Activated B cell treated with CpG ODN at 0.5 μM for 24 hours (primary cell): ENCODE measurements around the gene FRY. TPM values are rescaled to one million over a fixed set of nuclear protein-coding genes. Genes with fewer than 3 reads are reported as not detected.

ENCODE experiments used
- ATAC-seq: fragments of 200-7000 bp; cut with Tn5 transposase; one replicate; pipeline ENCODE4 v1.10.0; 2021; ENCODE audit warnings: low read depth, mild to moderate bottlenecking, moderate library complexity
- CTCF ChIA-PET: fragments of 350-600 bp; sonication (Branson Sonifier 250); formaldehyde crosslinking; loops from one replicate; lab custom pipeline; 2021; ENCODE audit warnings: antibody characterized with exemption; lab: Charles Lee
- POLR2A ChIA-PET: fragments of 350-600 bp; sonication (Branson Sonifier 250); formaldehyde crosslinking; loops from one replicate; lab custom pipeline; 2021; ENCODE audit warnings: antibody characterized with exemption; lab: Charles Lee
- DNase-seq: peaks from one replicate; pipeline ENCODE4 v3.0.0; 2022
- H3K27ac Mint-ChIP-seq: one replicate; pipeline ENCODE4 v1.8.0; 2020; ENCODE audit warnings: mixed read lengths
- H3K27me3 Mint-ChIP-seq: one replicate; pipeline ENCODE4 v1.8.0; 2021; ENCODE audit warnings: mixed read lengths
- H3K36me3 Mint-ChIP-seq: one replicate; pipeline ENCODE4 v1.8.0; 2021; ENCODE audit warnings: low read depth, mixed read lengths
- H3K4me1 Mint-ChIP-seq: one replicate; pipeline ENCODE4 v1.8.0; 2021; ENCODE audit warnings: mixed read lengths
- H3K4me3 Mint-ChIP-seq: one replicate; pipeline ENCODE4 v1.8.0; 2020; ENCODE audit warnings: mild to moderate bottlenecking, mixed read lengths
- H3K9me3 Mint-ChIP-seq: one replicate; pipeline ENCODE4 v1.8.0; 2020; ENCODE audit warnings: mixed read lengths
- intact Hi-C: fragments of 100-400 bp; cut with micrococcal nuclease; formaldehyde crosslinking; loops from one replicate; pipeline ENCODE4 v1.15.1; 2024
- total RNA-seq: library from RNA; stranded (reverse); gene quantifications from 2 replicates; pipeline ENCODE4 v1.2.3, GENCODE V29; 2022
- TF ChIP-seq, protein P1 (sequence below): fragments of 200-600 bp; IDR thresholded peaks from one replicate; pipeline ENCODE4 v1.8.0; 2022; ENCODE audit warnings: antibody characterized with exemption, mild to moderate bottlenecking

Gene FRY
- total RNA-seq, 1 donor from 2014 or later: 4.8 TPM

- H3K4me3 Mint-ChIP-seq: no peak overlapping the region
- DNase-seq: no peak
- H3K36me3 Mint-ChIP-seq: peaks cover 6% of the 10 kb centered on the region
- TF ChIP-seq, protein P1, sequence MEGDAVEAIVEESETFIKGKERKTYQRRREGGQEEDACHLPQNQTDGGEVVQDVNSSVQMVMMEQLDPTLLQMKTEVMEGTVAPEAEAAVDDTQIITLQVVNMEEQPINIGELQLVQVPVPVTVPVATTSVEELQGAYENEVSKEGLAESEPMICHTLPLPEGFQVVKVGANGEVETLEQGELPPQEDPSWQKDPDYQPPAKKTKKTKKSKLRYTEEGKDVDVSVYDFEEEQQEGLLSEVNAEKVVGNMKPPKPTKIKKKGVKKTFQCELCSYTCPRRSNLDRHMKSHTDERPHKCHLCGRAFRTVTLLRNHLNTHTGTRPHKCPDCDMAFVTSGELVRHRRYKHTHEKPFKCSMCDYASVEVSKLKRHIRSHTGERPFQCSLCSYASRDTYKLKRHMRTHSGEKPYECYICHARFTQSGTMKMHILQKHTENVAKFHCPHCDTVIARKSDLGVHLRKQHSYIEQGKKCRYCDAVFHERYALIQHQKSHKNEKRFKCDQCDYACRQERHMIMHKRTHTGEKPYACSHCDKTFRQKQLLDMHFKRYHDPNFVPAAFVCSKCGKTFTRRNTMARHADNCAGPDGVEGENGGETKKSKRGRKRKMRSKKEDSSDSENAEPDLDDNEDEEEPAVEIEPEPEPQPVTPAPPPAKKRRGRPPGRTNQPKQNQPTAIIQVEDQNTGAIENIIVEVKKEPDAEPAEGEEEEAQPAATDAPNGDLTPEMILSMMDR: no peak
- ChIA-PET POLR2A (no interaction called here), CTCF (no interaction called here)
- no peaks in the 10 kb centered on the region for H3K4me1 Mint-ChIP-seq
- no peak for ATAC-seq
- intact Hi-C loops: no loop called here
- no peak overlapping the region for H3K27ac Mint-ChIP-seq
- no peaks in the 10 kb centered on the region for H3K27me3 Mint-ChIP-seq
- H3K9me3 Mint-ChIP-seq: no peaks in the 10 kb centered on the region
Observed at GRCh38 chr13:32080328-32080744, 48.8 kb downstream of the FRY start.

- ChIA-PET POLR2A (no interaction called here), CTCF (no interaction called here)
- peaks cover 7% of the 10 kb centered on the region for H3K36me3 Mint-ChIP-seq
- H3K27me3 Mint-ChIP-seq: no peaks in the 10 kb centered on the region
- H3K27ac Mint-ChIP-seq: no peak overlapping the region
- H3K4me1 Mint-ChIP-seq: no peaks in the 10 kb centered on the region
- TF ChIP-seq, protein P1: no peak
- intact Hi-C loops: no loop called here
- DNase-seq (no peak), ATAC-seq (no peak)
- H3K9me3 Mint-ChIP-seq: no peaks in the 10 kb centered on the region
- no peak overlapping the region for H3K4me3 Mint-ChIP-seq
Observed at GRCh38 chr13:32081591-32081990, 50.0 kb downstream of the FRY start.

- H3K27me3 Mint-ChIP-seq: no peaks in the 10 kb centered on the region
- intact Hi-C loops: no loop called here
- ATAC-seq (no peak), DNase-seq (no peak)
- TF ChIP-seq, protein P1: no peak
- ChIA-PET CTCF (no interaction called here), POLR2A (no interaction called here)
- no peak overlapping the region for H3K27ac Mint-ChIP-seq
- H3K36me3 Mint-ChIP-seq: peaks cover 4% of the 10 kb centered on the region
- no peaks in the 10 kb centered on the region for H3K4me1 Mint-ChIP-seq
- no peak overlapping the region for H3K4me3 Mint-ChIP-seq
- no peaks in the 10 kb centered on the region for H3K9me3 Mint-ChIP-seq
Observed at GRCh38 chr13:32086366-32086765, 54.8 kb downstream of the FRY start.

DNA sequence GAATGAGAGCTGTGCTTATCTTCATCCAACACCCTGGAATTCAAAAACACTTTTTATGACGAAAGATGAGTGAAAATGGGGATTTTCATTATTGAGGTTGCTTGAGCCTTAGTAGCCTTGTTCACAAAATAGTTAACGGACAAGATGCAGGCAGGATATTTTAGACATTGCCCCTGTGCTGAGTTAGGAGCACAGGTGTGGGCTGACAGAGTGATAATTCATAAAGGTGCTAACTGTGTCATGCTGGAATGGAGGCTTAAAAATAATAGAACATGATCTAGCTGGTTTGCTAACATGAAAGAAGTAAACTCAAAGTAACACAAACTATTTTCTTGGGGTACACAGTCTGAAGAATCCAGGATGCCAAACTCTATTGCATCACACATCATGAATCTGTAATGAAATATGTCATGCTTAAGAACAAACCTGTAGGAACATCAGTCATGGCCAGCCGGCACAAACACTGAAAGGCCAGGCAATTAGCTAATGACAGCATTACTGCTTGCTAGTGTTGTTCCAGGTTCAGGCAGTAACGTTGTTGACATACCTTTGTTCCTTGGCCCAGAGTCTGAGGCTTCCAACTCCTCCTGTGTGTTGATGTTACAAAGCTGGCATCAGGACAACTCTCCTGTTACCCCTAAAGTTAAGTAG lies 55.3 kb downstream of the FRY start:
- Mint-ChIP-seq H3K27me3 (no peaks in the 10 kb centered on the region), H3K4me1 (no peaks in the 10 kb centered on the region), H3K9me3 (no peaks in the 10 kb centered on the region), H3K36me3 (peaks cover 4% of the 10 kb centered on the region), H3K27ac (no peak overlapping the region), H3K4me3 (no peak overlapping the region)
- ChIA-PET CTCF (no interaction called here), POLR2A (no interaction called here)
- intact Hi-C loops: no loop called here
- TF ChIP-seq, protein P1: no peak
- ATAC-seq: no peak
- DNase-seq: no peak

- ChIA-PET POLR2A (no interaction called here), CTCF (no interaction called here)
- DNase-seq (no peak), ATAC-seq (no peak)
- intact Hi-C loops: no loop called here
- no peak overlapping the region for H3K27ac Mint-ChIP-seq
- H3K4me1 Mint-ChIP-seq: no peaks in the 10 kb centered on the region
- H3K36me3 Mint-ChIP-seq: peaks cover 4% of the 10 kb centered on the region
- no peaks in the 10 kb centered on the region for H3K9me3 Mint-ChIP-seq
- no peaks in the 10 kb centered on the region for H3K27me3 Mint-ChIP-seq
- TF ChIP-seq, protein P1: no peak
- H3K4me3 Mint-ChIP-seq: no peak overlapping the region
Observed at GRCh38 chr13:32087955-32088747, 56.6 kb downstream of the FRY start.
